Neural cell (in vitro differentiated cells): Measurements from ENCODE around the gene UBE3D. TPM values are rescaled to one million over a fixed set of nuclear protein-coding genes. Genes with fewer than 3 reads are reported as not detected.

ENCODE experiments used
- H2AFZ ChIP-seq: fragments of 200-600, 300-800 bp; sonication (generic), shearing (Covaris generic); 2 replicates; pipeline ENCODE4 v1.6.0; 2014; ENCODE audit warnings: low read depth, mild to moderate bottlenecking, antibody characterized with exemption, low read length, moderate library complexity
- H3F3A ChIP-seq: fragments of 200-600 bp; shearing (Covaris generic); 2 replicates; pipeline ENCODE4 v1.6.1; 2016; ENCODE audit warnings: mild to moderate bottlenecking, moderate library complexity, mixed read lengths, antibody characterized with exemption, low read length; ENCODE audit not compliant: insufficient read depth, poor library complexity, severe bottlenecking
- H3K27ac ChIP-seq: fragments of 200-600, 300-800 bp; sonication (generic), shearing (Covaris generic); 2 replicates; pipeline ENCODE4 v1.5.1; 2014; ENCODE audit warnings: mild to moderate bottlenecking, low read length, moderate library complexity
- H3K27me3 ChIP-seq: fragments of 300-800, 200-600 bp; sonication (generic), shearing (Covaris generic); 2 replicates; pipeline ENCODE4 v1.6.0; 2014; ENCODE audit warnings: mild to moderate bottlenecking, low read depth, low read length, moderate library complexity; ENCODE audit not compliant: insufficient read depth
- H3K36me3 ChIP-seq: fragments of 300-800, 200-600 bp; sonication (generic), shearing (Covaris generic); 2 replicates; pipeline ENCODE4 v1.5.1; 2014; ENCODE audit warnings: mild to moderate bottlenecking, antibody characterized with exemption, low read length, moderate library complexity; ENCODE audit not compliant: insufficient read depth
- H3K4me2 ChIP-seq: fragments of 300-800, 200-600 bp; sonication (generic), shearing (Covaris generic); 2 replicates; pipeline ENCODE4 v1.6.0; 2014; ENCODE audit warnings: mild to moderate bottlenecking, low read length
- H3K4me3 ChIP-seq: fragments of 300-800, 200-600 bp; sonication (generic), shearing (Covaris generic); 2 replicates; pipeline ENCODE4 v1.5.1; 2014; ENCODE audit warnings: mild to moderate bottlenecking, low read length, moderate library complexity
- H3K79me2 ChIP-seq: fragments of 200-600 bp; shearing (Covaris generic); replicated peaks from 2 replicates; pipeline ENCODE4 v1.6.0; 2014; ENCODE audit warnings: mild to moderate bottlenecking, low read length, moderate library complexity; ENCODE audit not compliant: insufficient read depth
- H3K9ac ChIP-seq: fragments of 300-800, 200-600 bp; sonication (generic), shearing (Covaris generic); 2 replicates; pipeline ENCODE4 v1.6.1; 2016; ENCODE audit warnings: mild to moderate bottlenecking, low read length, mixed read lengths
- H3K9me2 ChIP-seq: fragments of 200-600 bp; shearing (Covaris generic); 2 replicates; pipeline ENCODE4 v1.6.1; 2016; ENCODE audit warnings: mild to moderate bottlenecking, low read length, mixed read lengths; ENCODE audit not compliant: insufficient read depth
- H3K9me3 ChIP-seq: fragments of 200-600, 300-800 bp; sonication (generic), shearing (Covaris generic); 2 replicates; pipeline ENCODE4 v1.6.1; 2016; ENCODE audit warnings: mild to moderate bottlenecking, mixed run types, low read length, moderate library complexity, mixed read lengths
- H4K20me1 ChIP-seq: fragments of 200-600 bp; shearing (Covaris generic); 2 replicates; pipeline ENCODE4 v1.6.1; 2016; ENCODE audit warnings: mild to moderate bottlenecking, mixed run types; ENCODE audit not compliant: insufficient read depth
- EP300 ChIP-seq: fragments of 450-650 bp; conservative IDR thresholded peaks from 2 replicates; pipeline ENCODE4 v1.6.1; 2014; ENCODE audit warnings: antibody characterized with exemption, mild to moderate bottlenecking, moderate library complexity; ENCODE audit not compliant: poor library complexity, severe bottlenecking
- EZH2 ChIP-seq: fragments of 200-600, 300-800 bp; shearing (Covaris generic), sonication (generic); IDR thresholded peaks from 2 replicates; pipeline ENCODE4 v1.6.1; 2014; ENCODE audit warnings: antibody characterized with exemption, low read length, borderline replicate concordance, mild to moderate bottlenecking; ENCODE audit not compliant: insufficient read depth, poor library complexity, severe bottlenecking
- MXI1 ChIP-seq: fragments of 450-650 bp; conservative IDR thresholded peaks from 2 replicates; pipeline ENCODE4 v1.6.1; 2014; ENCODE audit warnings: antibody characterized with exemption, mild to moderate bottlenecking; ENCODE audit not compliant: poor library complexity, severe bottlenecking
- POLR2AphosphoS5 ChIP-seq: IDR thresholded peaks from 2 replicates; pipeline ENCODE4 v1.6.1; 2012
- RAD21 ChIP-seq: fragments of 450-650 bp; conservative IDR thresholded peaks from 2 replicates; pipeline ENCODE4 v1.6.1; 2014; ENCODE audit warnings: antibody characterized with exemption, mild to moderate bottlenecking, moderate library complexity
- SMC3 ChIP-seq: fragments of 450-650 bp; conservative IDR thresholded peaks from 2 replicates; pipeline ENCODE4 v1.6.1; 2014; ENCODE audit warnings: antibody characterized with exemption, mild to moderate bottlenecking, moderate library complexity; ENCODE audit not compliant: poor library complexity
- TAF1 ChIP-seq: IDR thresholded peaks from 2 replicates; pipeline ENCODE4 v1.6.1; 2012; ENCODE audit warnings: low read depth
- polyA plus RNA-seq: library from polyadenylated mRNA; depleted of rRNA; stranded (reverse); fragments of >200 nt; gene quantifications from 2 replicates; pipeline ENCODE4 v1.2.3, GENCODE V29; 2014
- TF ChIP-seq, protein P1 (sequence below): fragments of 450-650 bp; IDR thresholded peaks from 2 replicates; pipeline ENCODE4 v1.5.1; 2014; ENCODE audit warnings: antibody characterized with exemption, mild to moderate bottlenecking, moderate library complexity; ENCODE audit not compliant: poor library complexity, severe bottlenecking
- TF ChIP-seq, protein P2 (sequence below): IDR thresholded peaks from 2 replicates; pipeline ENCODE4 v1.6.1; 2012; ENCODE audit warnings: borderline replicate concordance

The UBE3D gene
- polyA plus RNA-seq, 1 donor from 2014 or later, result 11.6 TPM

DNA sequence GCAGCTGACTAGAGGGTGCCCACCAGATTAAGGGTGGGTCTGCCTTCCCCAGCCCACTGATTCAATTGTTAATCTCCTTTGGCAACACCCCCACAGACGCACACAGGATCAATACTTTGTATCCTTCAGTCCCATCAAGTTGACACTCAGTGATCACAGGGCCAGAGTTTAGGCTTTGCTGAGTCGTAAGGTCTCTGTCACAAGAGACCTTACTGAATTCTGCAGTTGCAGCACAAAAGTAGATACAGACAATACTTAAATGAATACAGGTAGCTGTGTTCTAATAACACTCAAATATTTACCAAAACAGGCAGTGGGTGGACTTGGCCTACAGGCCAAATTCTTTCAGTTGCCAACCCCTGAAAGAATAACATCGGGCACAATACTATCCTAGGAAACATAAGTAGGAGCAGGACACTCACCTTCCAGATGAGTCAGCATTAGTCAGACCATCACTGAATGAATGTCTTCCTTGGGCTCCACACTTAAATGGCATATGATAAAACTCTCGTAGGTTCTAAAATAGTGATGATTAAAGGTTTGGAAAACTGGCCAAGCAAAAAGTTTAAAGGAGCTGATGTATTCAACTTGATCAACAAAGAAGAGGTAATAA lies 190.0 kb downstream of the UBE3D start:
- no peaks in the 10 kb centered on the region for H3F3A ChIP-seq
- H3K4me3 ChIP-seq, result no peak overlapping the region
- H2AFZ ChIP-seq, result no peak overlapping the region
- H3K27me3 ChIP-seq, result no peaks in the 10 kb centered on the region
- no peaks in the 10 kb centered on the region for H4K20me1 ChIP-seq
- H3K36me3 ChIP-seq, result no peaks in the 10 kb centered on the region
- no peak overlapping the region for H3K4me2 ChIP-seq
- no peak overlapping the region for H3K9ac ChIP-seq
- no peaks in the 10 kb centered on the region for H3K9me2 ChIP-seq
- H3K27ac ChIP-seq, result no peak overlapping the region
- no peaks in the 10 kb centered on the region for H3K79me2 ChIP-seq
- TF ChIP-seq, protein P1, sequence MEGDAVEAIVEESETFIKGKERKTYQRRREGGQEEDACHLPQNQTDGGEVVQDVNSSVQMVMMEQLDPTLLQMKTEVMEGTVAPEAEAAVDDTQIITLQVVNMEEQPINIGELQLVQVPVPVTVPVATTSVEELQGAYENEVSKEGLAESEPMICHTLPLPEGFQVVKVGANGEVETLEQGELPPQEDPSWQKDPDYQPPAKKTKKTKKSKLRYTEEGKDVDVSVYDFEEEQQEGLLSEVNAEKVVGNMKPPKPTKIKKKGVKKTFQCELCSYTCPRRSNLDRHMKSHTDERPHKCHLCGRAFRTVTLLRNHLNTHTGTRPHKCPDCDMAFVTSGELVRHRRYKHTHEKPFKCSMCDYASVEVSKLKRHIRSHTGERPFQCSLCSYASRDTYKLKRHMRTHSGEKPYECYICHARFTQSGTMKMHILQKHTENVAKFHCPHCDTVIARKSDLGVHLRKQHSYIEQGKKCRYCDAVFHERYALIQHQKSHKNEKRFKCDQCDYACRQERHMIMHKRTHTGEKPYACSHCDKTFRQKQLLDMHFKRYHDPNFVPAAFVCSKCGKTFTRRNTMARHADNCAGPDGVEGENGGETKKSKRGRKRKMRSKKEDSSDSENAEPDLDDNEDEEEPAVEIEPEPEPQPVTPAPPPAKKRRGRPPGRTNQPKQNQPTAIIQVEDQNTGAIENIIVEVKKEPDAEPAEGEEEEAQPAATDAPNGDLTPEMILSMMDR, result no peak
- no peak for TF ChIP-seq SMC3
- no peak for TF ChIP-seq EZH2
- no peak for TF ChIP-seq TAF1
- TF ChIP-seq POLR2AphosphoS5, result no peak
- TF ChIP-seq, protein P2, sequence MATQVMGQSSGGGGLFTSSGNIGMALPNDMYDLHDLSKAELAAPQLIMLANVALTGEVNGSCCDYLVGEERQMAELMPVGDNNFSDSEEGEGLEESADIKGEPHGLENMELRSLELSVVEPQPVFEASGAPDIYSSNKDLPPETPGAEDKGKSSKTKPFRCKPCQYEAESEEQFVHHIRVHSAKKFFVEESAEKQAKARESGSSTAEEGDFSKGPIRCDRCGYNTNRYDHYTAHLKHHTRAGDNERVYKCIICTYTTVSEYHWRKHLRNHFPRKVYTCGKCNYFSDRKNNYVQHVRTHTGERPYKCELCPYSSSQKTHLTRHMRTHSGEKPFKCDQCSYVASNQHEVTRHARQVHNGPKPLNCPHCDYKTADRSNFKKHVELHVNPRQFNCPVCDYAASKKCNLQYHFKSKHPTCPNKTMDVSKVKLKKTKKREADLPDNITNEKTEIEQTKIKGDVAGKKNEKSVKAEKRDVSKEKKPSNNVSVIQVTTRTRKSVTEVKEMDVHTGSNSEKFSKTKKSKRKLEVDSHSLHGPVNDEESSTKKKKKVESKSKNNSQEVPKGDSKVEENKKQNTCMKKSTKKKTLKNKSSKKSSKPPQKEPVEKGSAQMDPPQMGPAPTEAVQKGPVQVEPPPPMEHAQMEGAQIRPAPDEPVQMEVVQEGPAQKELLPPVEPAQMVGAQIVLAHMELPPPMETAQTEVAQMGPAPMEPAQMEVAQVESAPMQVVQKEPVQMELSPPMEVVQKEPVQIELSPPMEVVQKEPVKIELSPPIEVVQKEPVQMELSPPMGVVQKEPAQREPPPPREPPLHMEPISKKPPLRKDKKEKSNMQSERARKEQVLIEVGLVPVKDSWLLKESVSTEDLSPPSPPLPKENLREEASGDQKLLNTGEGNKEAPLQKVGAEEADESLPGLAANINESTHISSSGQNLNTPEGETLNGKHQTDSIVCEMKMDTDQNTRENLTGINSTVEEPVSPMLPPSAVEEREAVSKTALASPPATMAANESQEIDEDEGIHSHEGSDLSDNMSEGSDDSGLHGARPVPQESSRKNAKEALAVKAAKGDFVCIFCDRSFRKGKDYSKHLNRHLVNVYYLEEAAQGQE, result no peak
- TF ChIP-seq EP300, result no peak
- no peaks in the 10 kb centered on the region for H3K9me3 ChIP-seq

DNA sequence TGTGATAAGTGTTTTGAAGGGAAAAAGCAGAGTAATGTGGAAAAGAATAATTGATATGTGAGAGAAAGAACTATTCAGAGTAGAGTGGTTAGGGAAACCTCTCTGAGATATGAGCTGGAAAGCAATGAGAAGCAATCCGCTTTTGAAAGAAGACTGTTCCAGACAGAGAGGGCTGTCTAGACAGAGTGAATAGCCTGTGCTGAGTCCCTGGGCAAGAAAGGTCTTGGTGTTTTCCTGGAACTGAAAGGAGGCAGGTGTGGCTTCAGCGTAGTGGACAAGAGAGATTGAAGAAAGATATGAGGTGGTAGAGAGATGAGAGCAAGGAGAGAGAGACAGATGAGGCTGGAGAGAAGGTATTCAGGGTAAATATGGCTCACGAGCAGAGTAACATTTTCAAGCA lies 190.8 kb downstream of the UBE3D start:
- TF ChIP-seq RAD21 (no peak), MXI1 (no peak), POLR2AphosphoS5 (no peak), TAF1 (no peak), EP300 (no peak), SMC3 (no peak), EZH2 (no peak)
- TF ChIP-seq, protein P1, result no peak
- TF ChIP-seq, protein P2, result no peak
- H3K9me2 ChIP-seq, result no peaks in the 10 kb centered on the region
- H3K27ac ChIP-seq, result no peak overlapping the region
- no peaks in the 10 kb centered on the region for H3K9me3 ChIP-seq
- H3K9ac ChIP-seq, result no peak overlapping the region
- H3K27me3 ChIP-seq, result no peaks in the 10 kb centered on the region
- H3K4me3 ChIP-seq, result no peak overlapping the region
- no peaks in the 10 kb centered on the region for H3K36me3 ChIP-seq
- H3K4me2 ChIP-seq, result no peak overlapping the region
- no peaks in the 10 kb centered on the region for H4K20me1 ChIP-seq
- H2AFZ ChIP-seq, result no peak overlapping the region
- H3F3A ChIP-seq, result no peaks in the 10 kb centered on the region
- H3K79me2 ChIP-seq, result no peaks in the 10 kb centered on the region
